Prostate gland (tissue), 2 donors: Measurements from ENCODE around the gene CXCR5. TPM values are rescaled to one million over a fixed set of nuclear protein-coding genes. Genes with fewer than 3 reads are reported as not detected.

Experiments used
- DNase-seq: peaks from one replicate; pipeline ENCODE4 v3.0.0-alpha.2; 2019; ENCODE audit warnings: low spot score
- H3K27ac ChIP-seq, 2 donors: fragments of 200-600 bp; sonication (generic); 2 replicates each; pipeline ENCODE4 v1.5.1; 2017 to 2019
- H3K27me3 ChIP-seq: fragments of 200-600 bp; sonication (generic); replicated peaks from 2 replicates; pipeline ENCODE4 v1.5.1; 2019; ENCODE audit not compliant: insufficient read depth
- H3K36me3 ChIP-seq, 2 donors: fragments of 200-600 bp; sonication (generic); 1 replicate in 1 of 2; 2 replicates in 1 of 2; pipeline versions ENCODE4 v1.5.1 to v1.8.1; 2017 to 2019
- H3K4me1 ChIP-seq: fragments of 200-600 bp; sonication (generic); replicated peaks from 2 replicates; pipeline ENCODE4 v1.5.1; 2019
- H3K4me3 ChIP-seq, 2 donors: fragments of 200-600 bp; sonication (generic); 2 replicates each; pipeline ENCODE4 v1.5.1; 2017 to 2019
- H3K9me3 ChIP-seq: fragments of 200-600 bp; sonication (generic); 2 replicates; pipeline ENCODE4 v1.5.1; 2017
- CTCF ChIP-seq, 4 experiments: fragments of 200-600 bp in 2 of 4; fragments of 450-650 bp in 2 of 4; sonication (generic) in 2 of 4; IDR thresholded peaks; 1 replicate in 3 of 4; 2 replicates in 1 of 4; pipeline ENCODE4 v1.5.1; 2016 to 2019; ENCODE audit warnings: antibody characterized with exemption in 4 of 4, mild to moderate bottlenecking in 2 of 4, moderate library complexity in 2 of 4
- POLR2A ChIP-seq: fragments of 450-650 bp; IDR thresholded peaks from one replicate; pipeline ENCODE4 v1.6.1; 2016; ENCODE audit warnings: antibody characterized with exemption, mild to moderate bottlenecking
- POLR2AphosphoS5 ChIP-seq: sonication (generic); formaldehyde crosslinking; IDR thresholded peaks from one replicate; pipeline ENCODE4 v1.6.1; 2017; ENCODE audit warnings: antibody characterized with exemption
- WGBS: methylation state at CpG from one replicate; pipeline ENCODE4 v1.1.5; 2018; 5-methylcytosine and 5-hydroxymethylcytosine counted together
- intact Hi-C: fragments of 100-400 bp; cut with DNase I; formaldehyde crosslinking; loops from one replicate; pipeline ENCODE4 v1.14.2; 2022
- total RNA-seq, 2 donors: library from RNA; depleted of rRNA; stranded (reverse); fragments of >200 nt; gene quantifications; one replicate each; pipeline ENCODE4 v1.1.0, GENCODE V29; 2016

The CXCR5 gene
- total RNA-seq, 2 donors from 2014 or later: 0.17 TPM; not detected in 1

GRCh38 chr11:118900535-118901384 lies 17.1 kb downstream of the CXCR5 start:
- no peaks in the 10 kb centered on the region for H3K9me3 ChIP-seq
- intact Hi-C loops: no loop called here
- TF ChIP-seq POLR2A (no peak), CTCF (IDR thresholded peaks at IDR 0.05) (no peak), POLR2AphosphoS5 (no peak)
- H3K4me1 ChIP-seq: peaks cover 7% of the 10 kb centered on the region
- H3K4me3 ChIP-seq: no peak overlapping the region
- DNase-seq: no peak
- WGBS: 86% methylated on average over 29 of the region's 29 CpGs
- peaks cover 17 to 33% of the 10 kb centered on the region in 2 donors for H3K36me3 ChIP-seq
- H3K27me3 ChIP-seq: no peaks in the 10 kb centered on the region
- H3K27ac ChIP-seq: no peak overlapping the region

- WGBS: 84% methylated on average over 31 of the region's 31 CpGs
- no peak for TF ChIP-seq CTCF (IDR thresholded peaks at IDR 0.05)
- no peak for TF ChIP-seq POLR2AphosphoS5
- TF ChIP-seq POLR2A: no peak
- H3K36me3 ChIP-seq: peaks cover 17 to 33% of the 10 kb centered on the region in 2 donors
- H3K4me1 ChIP-seq: peaks cover 7% of the 10 kb centered on the region
- intact Hi-C loops: no loop called here
- no peak overlapping the region for H3K27ac ChIP-seq
- no peaks in the 10 kb centered on the region for H3K27me3 ChIP-seq
- H3K9me3 ChIP-seq: no peaks in the 10 kb centered on the region
- H3K4me3 ChIP-seq: no peak overlapping the region
- DNase-seq: no peak
Measured at GRCh38 chr11:118901494-118902335, 18.0 kb downstream of the CXCR5 start.

- peaks cover 17 to 33% of the 10 kb centered on the region in 2 donors for H3K36me3 ChIP-seq
- DNase-seq: no peak
- no peaks in the 10 kb centered on the region for H3K9me3 ChIP-seq
- H3K27me3 ChIP-seq: no peaks in the 10 kb centered on the region
- peaks cover 7% of the 10 kb centered on the region for H3K4me1 ChIP-seq
- WGBS: 82% methylated on average over 34 of the region's 37 CpGs
- TF ChIP-seq CTCF (IDR thresholded peaks at IDR 0.05): no peak
- no peak for TF ChIP-seq POLR2AphosphoS5
- TF ChIP-seq POLR2A: no peak
- H3K27ac ChIP-seq: no peak overlapping the region
- no peak overlapping the region for H3K4me3 ChIP-seq
- intact Hi-C loops: no loop called here
Measured at GRCh38 chr11:118902336-118903203, 18.9 kb downstream of the CXCR5 start.

- Histone ChIP-seq H3K4me1 (peaks cover 4% of the 10 kb centered on the region), H3K27ac (no peak overlapping the region), H3K9me3 (no peaks in the 10 kb centered on the region), H3K27me3 (no peaks in the 10 kb centered on the region), H3K4me3 (no peak overlapping the region), H3K36me3 (peaks cover 17 to 33% of the 10 kb centered on the region in 2 donors)
- no peak for DNase-seq
- 71% methylated on average over 21 of the region's 21 CpGs for WGBS
- no peak for TF ChIP-seq POLR2A
- TF ChIP-seq POLR2AphosphoS5: no peak
- TF ChIP-seq CTCF (IDR thresholded peaks at IDR 0.05): no peak
- intact Hi-C loops: no loop called here
Measured at GRCh38 chr11:118903204-118904015, 19.7 kb downstream of the CXCR5 start.
